ENCODE measurements around the gene VKORC1. TPM values are rescaled to one million over a fixed set of nuclear protein-coding genes. Genes with fewer than 3 reads are reported as not detected.

VKORC1 gene
- total and polyA plus RNA-seq, 2 of the 4 experiments (the other 2 are of a cell fraction): 65.2 to 317 TPM

GRCh38 chr16:31079342-31079944 lies 15.2 kb downstream of the VKORC1 start:
- DNase-seq (no peak), ATAC-seq (ENCODE audit: low read depth) (no peak)
- peaks cover 21% of the 10 kb centered on the region for H4K20me1 ChIP-seq (ENCODE audit: insufficient read depth, low read length)
- H4K8ac ChIP-seq (ENCODE audit: low read depth in 2 of 2, low read length in 2 of 2): no peak overlapping the region
- H2AK5ac ChIP-seq (ENCODE audit: low read depth, low read length): no peak overlapping the region
- dilution Hi-C loops (cut with HindIII; ENCODE audit: low sequenced_read_pairs, unreplicated experiment) (no loop called here), in situ Hi-C loops (cut with MboI; ENCODE audit: low sequenced_read_pairs) (loop anchor here (10.0 kb wide), 1 partner anchor 385 kb away; no protein-coding TSS in a partner anchor), intact Hi-C loops (cut with micrococcal nuclease) (loop anchor here (10.0 kb wide), 1 partner anchor 125 kb away; the partner anchor contains the start of gene SETD1A)
- no peak overlapping the region for H2BK20ac ChIP-seq (ENCODE audit: low read depth, low read length)
- no peak overlapping the region for H3K14ac ChIP-seq (replicated peaks; ENCODE audit: low read depth, low read length)
- H2BK5ac ChIP-seq (ENCODE audit: low read depth, low read length, poor library complexity, severe bottlenecking): no peak overlapping the region
- no peak overlapping the region for H3K4ac ChIP-seq (ENCODE audit: low read depth, low read length)
- no peak overlapping the region for H3K4me2 ChIP-seq (ENCODE audit: low read depth, low read length)
- H3K36me3 ChIP-seq (ENCODE audit: control insufficient read depth, insufficient read depth, low read length): peaks cover 75% of the 10 kb centered on the region
- 89% methylated on average over 8 of the region's 13 CpGs; no CpG with 5 or more reads in 1 of the 2 experiments for WGBS, 2 experiments (ENCODE audit: extremely low coverage in 2 of 2, insufficient read length in 1 of 2)
- no peak overlapping the region for H2AK9ac ChIP-seq (replicated peaks; ENCODE audit: low read depth, low read length, poor library complexity)
- H4K5ac ChIP-seq (ENCODE audit: low read depth, low read length): no peak overlapping the region
- H3K9ac ChIP-seq (ENCODE audit: low read depth, low read length): no peak overlapping the region
- H2BK15ac ChIP-seq (ENCODE audit: low read depth, low read length): no peak overlapping the region
- POLR2A ChIA-PET (ENCODE audit: unreplicated experiment): no interaction called here
- H3K18ac ChIP-seq (ENCODE audit: low read depth, low read length): no peak overlapping the region
- H3K23ac ChIP-seq (ENCODE audit: low read depth, low read length): no peak overlapping the region
- TF ChIP-seq CTCF (conservative IDR thresholded peaks at IDR 0.05; ENCODE audit: low read depth, low read length) (no peak), RAD21 (IDR thresholded peaks at IDR 0.05; ENCODE audit: low read length) (no peak), ELK1 (IDR thresholded peaks at IDR 0.05; ENCODE audit: borderline replicate concordance, low read depth, low read length) (no peak), CEBPB (IDR thresholded peaks at IDR 0.05; ENCODE audit: low read depth, low read length) (no peak), RCOR1 (IDR thresholded peaks at IDR 0.05; ENCODE audit: insufficient replicate concordance, low read length) (no peak), BHLHE40 (IDR thresholded peaks at IDR 0.05; ENCODE audit: low read depth, low read length) (no peak), RFX5 (IDR thresholded peaks at IDR 0.05; ENCODE audit: low read depth, low read length) (no peak), NFE2L2 (IDR thresholded peaks at IDR 0.05; ENCODE audit: low read depth, low read length) (no peak), MXI1 (IDR thresholded peaks at IDR 0.05; ENCODE audit: borderline replicate concordance, low read depth, low read length) (no peak), CHD1 (IDR thresholded peaks at IDR 0.05; ENCODE audit: low read depth, low read length) (no peak)
- CTCF ChIA-PET: no interaction called here
- no peak overlapping the region for H2BK120ac ChIP-seq (ENCODE audit: low read depth, low read length)
- no peaks in the 10 kb centered on the region for H3K9me3 ChIP-seq (ENCODE audit: control insufficient read depth, insufficient read depth, low read length)
- peaks cover 3% of the 10 kb centered on the region; the same call in 1 of the 2 replicates for H3K9me1 ChIP-seq (ENCODE audit: insufficient read depth, low read length)
- no peak overlapping the region for H3K4me3 ChIP-seq (ENCODE audit: insufficient read depth, low read depth, low read length)
- BruUV-seq (replicated peaks): no TSS peak
- H4K91ac ChIP-seq (ENCODE audit: insufficient read depth, low read depth, low read length): no peak overlapping the region
- peaks cover 18 to 67% of the 10 kb centered on the region in 2 experiments for H3K79me1 ChIP-seq (ENCODE audit: low read depth in 1 of 2, low read length in 2 of 2)
- no peak overlapping the region for H3K56ac ChIP-seq (ENCODE audit: extremely low read depth, insufficient read depth, low read length)
- no peak overlapping the region for H2AFZ ChIP-seq (replicated peaks; ENCODE audit: low read length, poor library complexity)
- no peaks in the 10 kb centered on the region for H3K4me1 ChIP-seq (ENCODE audit: control insufficient read depth, insufficient read depth, low read length)
- no peaks in the 10 kb centered on the region for H3K27me3 ChIP-seq (ENCODE audit: control insufficient read depth, insufficient read depth, low read length)
- H3K27ac ChIP-seq (ENCODE audit: insufficient read depth, low read length): no peak overlapping the region
